ENCODE data around the gene ZEB1.

ZEB1 gene

GRCh38 chr10:31288001-31288400 is 31.0 kb upstream of the ZEB1 start:
- Histone ChIP-seq H3K79me2 (ENCODE audit: insufficient read depth, low read length) (no peaks in the 10 kb centered on the region), H3K27me3 (ENCODE audit: insufficient read depth, low read length, poor library complexity, severe bottlenecking) (no peaks in the 10 kb centered on the region), H3K4me1 (ENCODE audit: insufficient read depth, low read length, poor library complexity, severe bottlenecking) (no peaks in the 10 kb centered on the region), H3K4me2 (ENCODE audit: low read depth, low read length, poor library complexity, severe bottlenecking) (no peak overlapping the region), H2AFZ (ENCODE audit: low read length) (no peak overlapping the region), H3K4me3 (ENCODE audit: low read length, poor library complexity, severe bottlenecking) (no peak overlapping the region), H3K36me3 (ENCODE audit: insufficient read depth, low read length) (no peaks in the 10 kb centered on the region), H3K9ac (ENCODE audit: low read depth, low read length, poor library complexity, severe bottlenecking) (no peak overlapping the region), H3K9me3 (ENCODE audit: insufficient read depth, low read depth, low read length) (peaks cover 3% of the 10 kb centered on the region; the same call in 1 of the 2 replicates), H3F3A (ENCODE audit: low read depth) (no peaks in the 10 kb centered on the region), H3K9me2 (replicated peaks; ENCODE audit: low read depth, low read length) (no peaks in the 10 kb centered on the region), H4K20me1 (ENCODE audit: insufficient read depth, low read length, poor library complexity, severe bottlenecking) (no peaks in the 10 kb centered on the region)
- no peak for TF ChIP-seq EZH2phosphoT487 (IDR thresholded peaks at IDR 0.05; ENCODE audit: borderline replicate concordance)
- TF ChIP-seq CTCF (conservative IDR thresholded peaks at IDR 0.05; ENCODE audit: low read length) = no peak

GRCh38 chr10:31288962-31289361 is 30.1 kb upstream of the ZEB1 start:
- Histone ChIP-seq H2AFZ (ENCODE audit: low read length) (no peak overlapping the region), H3K4me2 (ENCODE audit: low read depth, low read length, poor library complexity, severe bottlenecking) (no peak overlapping the region), H3K36me3 (ENCODE audit: insufficient read depth, low read length) (no peaks in the 10 kb centered on the region), H3K27me3 (ENCODE audit: insufficient read depth, low read length, poor library complexity, severe bottlenecking) (no peaks in the 10 kb centered on the region), H3K4me1 (ENCODE audit: insufficient read depth, low read length, poor library complexity, severe bottlenecking) (no peaks in the 10 kb centered on the region), H4K20me1 (ENCODE audit: insufficient read depth, low read length, poor library complexity, severe bottlenecking) (no peaks in the 10 kb centered on the region), H3K4me3 (ENCODE audit: low read length, poor library complexity, severe bottlenecking) (no peak overlapping the region), H3K9me2 (replicated peaks; ENCODE audit: low read depth, low read length) (no peaks in the 10 kb centered on the region), H3K79me2 (ENCODE audit: insufficient read depth, low read length) (no peaks in the 10 kb centered on the region), H3K9ac (ENCODE audit: low read depth, low read length, poor library complexity, severe bottlenecking) (no peak overlapping the region), H3K9me3 (ENCODE audit: insufficient read depth, low read depth, low read length) (peaks cover 3% of the 10 kb centered on the region; the same call in 1 of the 2 replicates), H3F3A (ENCODE audit: low read depth) (no peaks in the 10 kb centered on the region)
- no peak for TF ChIP-seq CTCF (conservative IDR thresholded peaks at IDR 0.05; ENCODE audit: low read length)
- no peak for TF ChIP-seq EZH2phosphoT487 (IDR thresholded peaks at IDR 0.05; ENCODE audit: borderline replicate concordance)

- Histone ChIP-seq H3K9me3 (ENCODE audit: insufficient read depth, low read depth, low read length) (peaks cover 3% of the 10 kb centered on the region; the same call in 1 of the 2 replicates), H3K4me2 (ENCODE audit: low read depth, low read length, poor library complexity, severe bottlenecking) (no peak overlapping the region), H2AFZ (ENCODE audit: low read length) (no peak overlapping the region), H3K9ac (ENCODE audit: low read depth, low read length, poor library complexity, severe bottlenecking) (no peak overlapping the region), H3K4me3 (ENCODE audit: low read length, poor library complexity, severe bottlenecking) (no peak overlapping the region), H3K9me2 (replicated peaks; ENCODE audit: low read depth, low read length) (no peaks in the 10 kb centered on the region), H3K27me3 (ENCODE audit: insufficient read depth, low read length, poor library complexity, severe bottlenecking) (no peaks in the 10 kb centered on the region), H4K20me1 (ENCODE audit: insufficient read depth, low read length, poor library complexity, severe bottlenecking) (no peaks in the 10 kb centered on the region), H3F3A (ENCODE audit: low read depth) (no peaks in the 10 kb centered on the region), H3K79me2 (ENCODE audit: insufficient read depth, low read length) (no peaks in the 10 kb centered on the region), H3K36me3 (ENCODE audit: insufficient read depth, low read length) (no peaks in the 10 kb centered on the region), H3K4me1 (ENCODE audit: insufficient read depth, low read length, poor library complexity, severe bottlenecking) (no peaks in the 10 kb centered on the region)
- no peak for TF ChIP-seq CTCF (conservative IDR thresholded peaks at IDR 0.05; ENCODE audit: low read length)
- TF ChIP-seq EZH2phosphoT487 (IDR thresholded peaks at IDR 0.05; ENCODE audit: borderline replicate concordance) = no peak
These were observed 28.6 kb upstream of the ZEB1 start for GRCh38 chr10:31290386-31290785.
